ENCODE data around the gene OLFM2. TPM values are rescaled to one million over a fixed set of nuclear protein-coding genes. Genes with fewer than 3 reads are reported as not detected.

The OLFM2 gene
- polyA plus RNA-seq, 1 donor from 2014 or later: 68.6 TPM

DNA sequence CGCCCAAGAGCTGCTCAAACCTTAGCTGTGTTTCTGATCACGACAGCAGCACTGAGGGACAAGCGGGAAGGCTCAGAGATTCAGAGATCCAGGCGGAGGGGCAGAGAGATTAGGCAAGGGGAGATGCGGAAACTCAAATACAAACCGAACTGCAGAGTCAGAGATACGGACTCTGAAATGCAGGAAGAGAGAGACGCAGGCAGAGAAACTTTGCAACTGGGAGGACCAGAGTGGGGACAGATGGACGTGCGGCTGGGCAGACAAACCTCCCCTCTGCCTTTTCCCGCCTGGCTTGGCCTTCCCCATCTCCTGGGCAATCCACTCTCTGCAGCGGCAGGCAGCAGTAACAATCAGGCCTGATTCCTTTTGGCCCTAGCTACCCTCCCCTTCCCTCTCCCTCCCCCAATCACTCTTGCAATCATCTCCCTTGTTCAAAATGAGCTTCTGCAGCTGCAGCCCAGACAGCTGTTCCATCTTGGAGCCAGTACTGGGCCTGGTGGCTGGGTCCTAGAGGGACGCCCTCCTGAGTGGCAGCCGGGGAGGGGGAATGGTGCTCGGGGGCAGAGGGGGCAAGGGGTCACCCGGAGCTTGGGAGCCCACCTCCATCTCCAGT lies 29.7 kb downstream of the OLFM2 start:
- Histone ChIP-seq H3F3A (ENCODE audit: insufficient read depth, low read length, poor library complexity, severe bottlenecking) (no peaks in the 10 kb centered on the region), H3K9me2 (ENCODE audit: insufficient read depth, low read length) (no peaks in the 10 kb centered on the region), H4K20me1 (ENCODE audit: insufficient read depth) (peaks cover 2% of the 10 kb centered on the region), H3K9me3 (ENCODE audit: low read length) (no peaks in the 10 kb centered on the region), H3K9ac (ENCODE audit: low read length) (no peak overlapping the region), H3K27ac (ENCODE audit: low read length) (no peak overlapping the region), H2AFZ (ENCODE audit: low read depth, low read length) (no peak overlapping the region), H3K27me3 (ENCODE audit: insufficient read depth, low read depth, low read length) (no peaks in the 10 kb centered on the region), H3K79me2 (replicated peaks; ENCODE audit: insufficient read depth, low read length) (no peaks in the 10 kb centered on the region), H3K4me2 (ENCODE audit: low read length) (no peak overlapping the region), H3K4me3 (ENCODE audit: low read length) (no peak overlapping the region), H3K36me3 (ENCODE audit: insufficient read depth, low read length) (no peaks in the 10 kb centered on the region)
- TF ChIP-seq EZH2 (IDR thresholded peaks at IDR 0.05; ENCODE audit: borderline replicate concordance, insufficient read depth, low read length, poor library complexity, severe bottlenecking) (no peak), RAD21 (conservative IDR thresholded peaks at IDR 0.05) (no peak), EP300 (conservative IDR thresholded peaks at IDR 0.05; ENCODE audit: poor library complexity, severe bottlenecking) (no peak), SMC3 (conservative IDR thresholded peaks at IDR 0.05; ENCODE audit: poor library complexity) (no peak), MXI1 (conservative IDR thresholded peaks at IDR 0.05; ENCODE audit: poor library complexity, severe bottlenecking) (no peak), POLR2AphosphoS5 (IDR thresholded peaks at IDR 0.05) (no peak), TAF1 (IDR thresholded peaks at IDR 0.05; ENCODE audit: low read depth) (no peak)
- TF ChIP-seq, protein P1, sequence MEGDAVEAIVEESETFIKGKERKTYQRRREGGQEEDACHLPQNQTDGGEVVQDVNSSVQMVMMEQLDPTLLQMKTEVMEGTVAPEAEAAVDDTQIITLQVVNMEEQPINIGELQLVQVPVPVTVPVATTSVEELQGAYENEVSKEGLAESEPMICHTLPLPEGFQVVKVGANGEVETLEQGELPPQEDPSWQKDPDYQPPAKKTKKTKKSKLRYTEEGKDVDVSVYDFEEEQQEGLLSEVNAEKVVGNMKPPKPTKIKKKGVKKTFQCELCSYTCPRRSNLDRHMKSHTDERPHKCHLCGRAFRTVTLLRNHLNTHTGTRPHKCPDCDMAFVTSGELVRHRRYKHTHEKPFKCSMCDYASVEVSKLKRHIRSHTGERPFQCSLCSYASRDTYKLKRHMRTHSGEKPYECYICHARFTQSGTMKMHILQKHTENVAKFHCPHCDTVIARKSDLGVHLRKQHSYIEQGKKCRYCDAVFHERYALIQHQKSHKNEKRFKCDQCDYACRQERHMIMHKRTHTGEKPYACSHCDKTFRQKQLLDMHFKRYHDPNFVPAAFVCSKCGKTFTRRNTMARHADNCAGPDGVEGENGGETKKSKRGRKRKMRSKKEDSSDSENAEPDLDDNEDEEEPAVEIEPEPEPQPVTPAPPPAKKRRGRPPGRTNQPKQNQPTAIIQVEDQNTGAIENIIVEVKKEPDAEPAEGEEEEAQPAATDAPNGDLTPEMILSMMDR (IDR thresholded peaks at IDR 0.05; ENCODE audit: poor library complexity, severe bottlenecking): no peak
- TF ChIP-seq, protein P2, sequence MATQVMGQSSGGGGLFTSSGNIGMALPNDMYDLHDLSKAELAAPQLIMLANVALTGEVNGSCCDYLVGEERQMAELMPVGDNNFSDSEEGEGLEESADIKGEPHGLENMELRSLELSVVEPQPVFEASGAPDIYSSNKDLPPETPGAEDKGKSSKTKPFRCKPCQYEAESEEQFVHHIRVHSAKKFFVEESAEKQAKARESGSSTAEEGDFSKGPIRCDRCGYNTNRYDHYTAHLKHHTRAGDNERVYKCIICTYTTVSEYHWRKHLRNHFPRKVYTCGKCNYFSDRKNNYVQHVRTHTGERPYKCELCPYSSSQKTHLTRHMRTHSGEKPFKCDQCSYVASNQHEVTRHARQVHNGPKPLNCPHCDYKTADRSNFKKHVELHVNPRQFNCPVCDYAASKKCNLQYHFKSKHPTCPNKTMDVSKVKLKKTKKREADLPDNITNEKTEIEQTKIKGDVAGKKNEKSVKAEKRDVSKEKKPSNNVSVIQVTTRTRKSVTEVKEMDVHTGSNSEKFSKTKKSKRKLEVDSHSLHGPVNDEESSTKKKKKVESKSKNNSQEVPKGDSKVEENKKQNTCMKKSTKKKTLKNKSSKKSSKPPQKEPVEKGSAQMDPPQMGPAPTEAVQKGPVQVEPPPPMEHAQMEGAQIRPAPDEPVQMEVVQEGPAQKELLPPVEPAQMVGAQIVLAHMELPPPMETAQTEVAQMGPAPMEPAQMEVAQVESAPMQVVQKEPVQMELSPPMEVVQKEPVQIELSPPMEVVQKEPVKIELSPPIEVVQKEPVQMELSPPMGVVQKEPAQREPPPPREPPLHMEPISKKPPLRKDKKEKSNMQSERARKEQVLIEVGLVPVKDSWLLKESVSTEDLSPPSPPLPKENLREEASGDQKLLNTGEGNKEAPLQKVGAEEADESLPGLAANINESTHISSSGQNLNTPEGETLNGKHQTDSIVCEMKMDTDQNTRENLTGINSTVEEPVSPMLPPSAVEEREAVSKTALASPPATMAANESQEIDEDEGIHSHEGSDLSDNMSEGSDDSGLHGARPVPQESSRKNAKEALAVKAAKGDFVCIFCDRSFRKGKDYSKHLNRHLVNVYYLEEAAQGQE (IDR thresholded peaks at IDR 0.05; ENCODE audit: borderline replicate concordance): no peak

DNA sequence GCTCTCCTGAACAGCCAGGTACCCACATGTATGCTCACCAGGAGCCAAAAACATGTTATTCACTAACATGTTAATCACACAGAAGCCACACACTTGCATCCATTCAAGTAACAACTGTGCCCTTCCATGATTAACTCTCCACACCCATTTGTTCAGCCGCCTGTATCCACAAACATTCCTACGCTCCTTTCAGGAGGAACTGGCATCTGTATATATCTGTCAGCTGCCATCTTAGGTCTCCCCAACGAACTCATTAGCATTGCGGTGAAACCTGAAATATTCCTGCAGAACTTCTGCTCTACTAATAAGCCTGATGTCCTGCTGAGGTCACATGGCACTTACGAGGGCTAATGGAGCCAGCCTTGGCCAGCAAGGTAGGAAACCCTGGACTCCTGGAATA lies 33.0 kb downstream of the OLFM2 start:
- H3K4me3 ChIP-seq (ENCODE audit: low read length): no peak overlapping the region
- H4K20me1 ChIP-seq (ENCODE audit: insufficient read depth): no peaks in the 10 kb centered on the region
- H2AFZ ChIP-seq (ENCODE audit: low read depth, low read length): no peak overlapping the region
- no peak overlapping the region for H3K9ac ChIP-seq (ENCODE audit: low read length)
- H3F3A ChIP-seq (ENCODE audit: insufficient read depth, low read length, poor library complexity, severe bottlenecking): no peaks in the 10 kb centered on the region
- no peaks in the 10 kb centered on the region for H3K27me3 ChIP-seq (ENCODE audit: insufficient read depth, low read depth, low read length)
- TF ChIP-seq RAD21 (conservative IDR thresholded peaks at IDR 0.05): no peak
- TF ChIP-seq EP300 (conservative IDR thresholded peaks at IDR 0.05; ENCODE audit: poor library complexity, severe bottlenecking): no peak
- no peak for TF ChIP-seq TAF1 (IDR thresholded peaks at IDR 0.05; ENCODE audit: low read depth)
- TF ChIP-seq, protein P1 (IDR thresholded peaks at IDR 0.05; ENCODE audit: poor library complexity, severe bottlenecking): no peak
- no peaks in the 10 kb centered on the region for H3K9me3 ChIP-seq (ENCODE audit: low read length)
- no peak overlapping the region for H3K4me2 ChIP-seq (ENCODE audit: low read length)
- no peaks in the 10 kb centered on the region for H3K9me2 ChIP-seq (ENCODE audit: insufficient read depth, low read length)
- H3K27ac ChIP-seq (ENCODE audit: low read length): no peak overlapping the region
- H3K36me3 ChIP-seq (ENCODE audit: insufficient read depth, low read length): no peaks in the 10 kb centered on the region
- H3K79me2 ChIP-seq (replicated peaks; ENCODE audit: insufficient read depth, low read length): no peaks in the 10 kb centered on the region
